ENCODE results near the gene SEMA5A.

- TF ChIP-seq CTCF (IDR thresholded peaks at IDR 0.05): no peak
- no peak for TF ChIP-seq EZH2 (IDR thresholded peaks at IDR 0.05)
- TF ChIP-seq EZH2phosphoT487 (IDR thresholded peaks at IDR 0.05): no peak
These were observed 43.6 kb downstream of the SEMA5A start for GRCh38 chr5:9502050-9502834.
